Measurements from ENCODE around the gene REC8. TPM values are rescaled to one million over a fixed set of nuclear protein-coding genes. Genes with fewer than 3 reads are reported as not detected.
A peak's percentile ranks its signal among the peaks of the same experiment; 100 is the strongest.

REC8 gene
- total and polyA plus RNA-seq, 4 donors = 2.3 to 4.7 (median 3.8) TPM

GRCh38 chr14:24207104-24207551 is 35.2 kb downstream of the REC8 start:
- no peak for DNase-seq (ENCODE audit: low spot score)
- 95% methylated on average over 5 of the region's 5 CpGs for WGBS
- peaks cover 12 to 36% (median 22%) of the 10 kb centered on the region in 4 donors for H3K36me3 ChIP-seq (ENCODE audit: control insufficient read depth in 4 of 4, insufficient read depth in 3 of 4, low read depth in 1 of 4, low read length in 3 of 4)

GRCh38 chr14:24207625-24208024 is 35.7 kb downstream of the REC8 start:
- no peak overlapping the region for H3K9ac ChIP-seq (ENCODE audit: low read depth in 1 of 2, low read length in 2 of 2)
- no peak overlapping the region for H3K27ac ChIP-seq (ENCODE audit: low read depth in 1 of 2, low read length in 2 of 2)
- H3K36me3 ChIP-seq (ENCODE audit: control insufficient read depth in 4 of 4, insufficient read depth in 3 of 4, low read depth in 1 of 4, low read length in 3 of 4) = peaks cover 12 to 36% (median 22%) of the 10 kb centered on the region in 4 donors
- WGBS = 98% methylated on average over 2 of the region's 2 CpGs
- H3K9me3 ChIP-seq (ENCODE audit: control insufficient read depth in 4 of 4, low read length in 3 of 4) = no peaks in the 10 kb centered on the region
- no peaks in the 10 kb centered on the region for H3K27me3 ChIP-seq (ENCODE audit: control insufficient read depth in 4 of 4, insufficient read depth in 4 of 4, low read length in 3 of 4)
- H3K4me3 ChIP-seq (ENCODE audit: low read depth in 1 of 3, low read length in 3 of 3) = no peak overlapping the region
- no peak for DNase-seq (ENCODE audit: low spot score)
- TF ChIP-seq SP1 (IDR thresholded peaks at IDR 0.05) = no peak
- TF ChIP-seq RAD21 (IDR thresholded peaks at IDR 0.05) = no peak
- no peak for TF ChIP-seq MAX (IDR thresholded peaks at IDR 0.05)
- no peak for TF ChIP-seq RXRA (IDR thresholded peaks at IDR 0.05)
- no peaks in the 10 kb centered on the region for H3K4me1 ChIP-seq (ENCODE audit: control insufficient read depth in 4 of 4, insufficient read depth in 4 of 4, low read length in 3 of 4)

More at GRCh38 chr14:24207104-24207551, 35.2 kb downstream of the REC8 start:
- Histone ChIP-seq H3K9me3 (ENCODE audit: control insufficient read depth in 4 of 4, low read length in 3 of 4) (no peaks in the 10 kb centered on the region), H3K27ac (ENCODE audit: low read depth in 1 of 2, low read length in 2 of 2) (no peak overlapping the region), H3K4me1 (ENCODE audit: control insufficient read depth in 4 of 4, insufficient read depth in 4 of 4, low read length in 3 of 4) (no peaks in the 10 kb centered on the region), H3K27me3 (ENCODE audit: control insufficient read depth in 4 of 4, insufficient read depth in 4 of 4, low read length in 3 of 4) (no peaks in the 10 kb centered on the region), H3K9ac (ENCODE audit: low read depth in 1 of 2, low read length in 2 of 2) (no peak overlapping the region), H3K4me3 (ENCODE audit: low read depth in 1 of 3, low read length in 3 of 3) (no peak overlapping the region)
- TF ChIP-seq ATF3 (IDR thresholded peaks at IDR 0.05) = no peak

GRCh38 chr14:24211311-24211710 is 39.4 kb downstream of the REC8 start:
- Histone ChIP-seq H3K27me3 (ENCODE audit: control insufficient read depth in 4 of 4, insufficient read depth in 4 of 4, low read length in 3 of 4) (no peaks in the 10 kb centered on the region), H3K4me3 (ENCODE audit: low read depth in 1 of 3, low read length in 3 of 3) (no peak overlapping the region), H3K9ac (ENCODE audit: low read depth in 1 of 2, low read length in 2 of 2) (no peak overlapping the region), H3K27ac (ENCODE audit: low read depth in 1 of 2, low read length in 2 of 2) (no peak overlapping the region), H3K36me3 (ENCODE audit: control insufficient read depth in 4 of 4, insufficient read depth in 3 of 4, low read depth in 1 of 4, low read length in 3 of 4) (peaks cover 9 to 31% (median 19%) of the 10 kb centered on the region in 4 donors), H3K4me1 (ENCODE audit: control insufficient read depth in 4 of 4, insufficient read depth in 4 of 4, low read length in 3 of 4) (peaks cover 0 to 23% (median 8%) of the 10 kb centered on the region in 4 donors), H3K9me3 (ENCODE audit: control insufficient read depth in 4 of 4, low read length in 3 of 4) (no peaks in the 10 kb centered on the region)
- no peak for DNase-seq (ENCODE audit: low spot score)
- TF ChIP-seq RAD21 (IDR thresholded peaks at IDR 0.05) (no peak), FOXA2 (IDR thresholded peaks at IDR 0.05) (no peak)
- 96% methylated on average over 6 of the region's 6 CpGs for WGBS

- peak; percentile 87 for DNase-seq (ENCODE audit: low spot score)
- H3K4me1 ChIP-seq (ENCODE audit: control insufficient read depth in 4 of 4, insufficient read depth in 4 of 4, low read length in 3 of 4) = peaks cover 0 to 23% (median 8%) of the 10 kb centered on the region in 4 donors
- 4% methylated on average over 53 of the region's 53 CpGs for WGBS
- H3K4me3 ChIP-seq (ENCODE audit: low read depth in 1 of 3, low read length in 3 of 3) = peak within 1 kb of the TSS; percentile 67 to 84 (median 69)
- no peaks in the 10 kb centered on the region for H3K27me3 ChIP-seq (ENCODE audit: control insufficient read depth in 4 of 4, insufficient read depth in 4 of 4, low read length in 3 of 4)
- H3K9ac ChIP-seq (ENCODE audit: low read depth in 1 of 2, low read length in 2 of 2) = peak within 1 kb of the TSS; percentile 57 to 68
- H3K27ac ChIP-seq (ENCODE audit: low read depth in 1 of 2, low read length in 2 of 2) = peak within 1 kb of the TSS; percentile 90 to 91
- H3K36me3 ChIP-seq (ENCODE audit: control insufficient read depth in 4 of 4, insufficient read depth in 3 of 4, low read depth in 1 of 4, low read length in 3 of 4) = peaks cover 7 to 24% (median 16%) of the 10 kb centered on the region in 4 donors
- H3K9me3 ChIP-seq (ENCODE audit: control insufficient read depth in 4 of 4, low read length in 3 of 4) = no peaks in the 10 kb centered on the region
- peak; percentile 58 for TF ChIP-seq SP1 (IDR thresholded peaks at IDR 0.05)
- no peak for TF ChIP-seq RXRA (IDR thresholded peaks at IDR 0.05)
- TF ChIP-seq GABPA (IDR thresholded peaks at IDR 0.05 in 1 of 2, conservative IDR thresholded peaks at IDR 0.05 in 1 of 2) = peak in 1 of 2 donors; percentile 78
- TF ChIP-seq EGR1 (IDR thresholded peaks at IDR 0.05; ENCODE audit: low read depth in 2 of 2) = no peak
- peak; percentile 87 for TF ChIP-seq ZBTB33 (IDR thresholded peaks at IDR 0.05)
- no peak for TF ChIP-seq FOXA2 (IDR thresholded peaks at IDR 0.05)
- no peak for TF ChIP-seq FOXA1 (IDR thresholded peaks at IDR 0.05)
- peak; percentile 56 for TF ChIP-seq ATF3 (IDR thresholded peaks at IDR 0.05)
- peak in 1 of 2 donors; percentile 15 for TF ChIP-seq HNF4A (conservative IDR thresholded peaks at IDR 0.05)
- TF ChIP-seq REST (IDR thresholded peaks at IDR 0.05) = peak; percentile 18
- TF ChIP-seq MAX (IDR thresholded peaks at IDR 0.05) = no peak
- no peak for TF ChIP-seq JUND (IDR thresholded peaks at IDR 0.05)
- no peak for TF ChIP-seq HNF4G (IDR thresholded peaks at IDR 0.05)
These were observed 41.3 kb downstream of the REC8 start, which contains the start of gene CHMP4A for GRCh38 chr14:24212924-24213865. Gene CHMP4A (minus strand): TSS chr14:24213488. CDS start chr14:24213439, 49 bp downstream.
